ENCODE data around the gene PCNX2.

The PCNX2 gene

DNA sequence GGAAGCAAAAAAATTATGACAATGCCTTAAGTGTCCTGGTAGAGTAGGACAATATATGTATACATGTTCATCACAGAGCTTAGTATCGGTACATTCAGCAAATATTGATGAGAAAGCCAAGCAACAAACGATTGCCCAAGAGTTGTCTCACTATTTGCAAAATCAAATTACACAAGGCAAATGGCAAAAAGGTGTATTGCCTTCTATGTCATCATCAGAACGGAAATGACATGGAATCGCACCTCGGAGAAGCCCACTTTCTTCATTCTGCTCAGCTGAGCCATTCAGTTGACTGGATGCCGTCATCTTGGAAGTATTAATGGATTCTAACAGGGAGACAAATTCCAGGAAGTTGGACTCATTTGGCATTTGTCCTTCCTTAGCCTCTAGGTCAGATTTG, 37.7 kb downstream of the PCNX2 start:
- no peak for DNase-seq (ENCODE audit: low read depth in 2 of 2)

DNA sequence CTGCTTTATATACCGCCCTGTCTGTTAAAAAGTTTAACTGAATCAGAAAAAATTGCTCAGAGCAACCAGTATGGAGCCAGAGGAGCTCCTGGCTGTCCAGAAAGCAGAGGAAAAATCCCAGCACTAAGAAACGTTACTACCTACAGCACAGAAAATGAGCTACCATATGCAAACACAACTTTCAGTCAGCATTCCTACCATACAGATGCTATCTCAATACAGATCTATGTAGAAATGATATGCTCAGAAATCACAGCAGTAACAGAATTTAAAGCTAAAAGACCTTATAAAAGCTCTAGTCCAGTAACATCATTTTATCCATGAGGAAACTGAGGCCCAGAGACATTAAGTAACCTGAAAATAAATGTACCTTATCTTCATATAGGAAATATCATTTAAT, 38.7 kb downstream of the PCNX2 start:
- no peak for DNase-seq (ENCODE audit: low read depth in 2 of 2)

DNA sequence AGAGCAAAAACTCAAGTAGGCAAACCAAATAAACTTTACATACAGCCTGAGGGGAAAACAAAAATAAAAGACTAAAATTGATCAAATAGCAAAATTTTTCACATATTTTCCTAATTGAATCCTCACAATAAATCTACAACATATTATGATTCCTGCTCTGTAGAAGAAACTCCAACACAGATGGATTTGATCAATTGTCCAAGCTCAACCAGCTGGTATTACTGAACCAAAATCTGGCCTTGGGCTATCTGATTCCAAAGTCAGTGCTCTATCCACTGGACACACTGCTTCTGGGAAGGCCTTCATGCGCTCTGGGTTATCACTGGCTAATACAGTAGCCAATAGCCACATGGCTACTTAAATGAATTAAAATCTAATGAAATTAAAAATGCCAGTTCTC, 39.3 kb downstream of the PCNX2 start:
- DNase-seq (ENCODE audit: low read depth in 2 of 2), result no peak

DNA sequence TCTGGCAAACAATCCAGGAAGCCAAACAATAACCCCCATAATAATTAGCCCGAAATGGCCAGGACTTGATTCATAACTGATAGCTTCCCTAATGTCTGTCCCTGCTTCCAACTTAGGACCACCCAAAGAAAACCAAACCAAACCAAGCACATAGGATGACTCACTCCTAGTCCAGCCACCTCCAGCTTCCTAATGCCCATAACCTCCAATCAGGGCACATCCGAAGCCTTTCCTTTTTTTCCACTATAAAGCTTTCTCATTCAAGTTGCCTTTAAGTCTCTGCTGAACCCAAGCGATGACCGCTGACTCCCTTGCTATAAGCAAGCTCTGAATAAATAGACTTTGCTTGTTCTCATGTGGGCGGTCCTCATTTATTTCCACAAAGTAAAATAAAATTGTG, 40.4 kb downstream of the PCNX2 start:
- DNase-seq (ENCODE audit: low read depth in 2 of 2), result no peak

DNA sequence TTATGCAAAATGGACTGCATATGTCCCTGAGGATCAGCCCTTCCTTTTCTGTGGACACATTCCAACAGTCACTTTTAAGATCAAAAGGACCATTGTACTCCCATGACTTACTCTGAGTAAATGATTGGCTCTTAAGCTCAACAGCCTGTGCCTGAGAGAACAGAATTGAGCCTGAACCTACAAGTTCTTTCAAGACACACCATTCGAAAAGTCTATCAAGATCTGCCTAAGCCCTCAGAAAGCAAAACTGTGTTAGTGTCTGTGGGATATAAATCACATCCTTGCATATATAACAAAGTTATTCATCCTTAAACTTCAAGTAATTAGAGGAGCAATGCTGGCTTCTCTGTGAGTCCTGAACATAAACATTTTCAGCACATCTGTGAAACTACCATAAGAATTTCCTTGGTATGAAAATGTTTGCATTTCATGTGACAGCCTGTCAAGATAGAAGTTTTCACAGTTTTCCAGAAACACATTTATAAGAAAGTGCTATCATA, 41.6 kb downstream of the PCNX2 start:
- DNase-seq (ENCODE audit: low read depth in 2 of 2), result no peak

DNA sequence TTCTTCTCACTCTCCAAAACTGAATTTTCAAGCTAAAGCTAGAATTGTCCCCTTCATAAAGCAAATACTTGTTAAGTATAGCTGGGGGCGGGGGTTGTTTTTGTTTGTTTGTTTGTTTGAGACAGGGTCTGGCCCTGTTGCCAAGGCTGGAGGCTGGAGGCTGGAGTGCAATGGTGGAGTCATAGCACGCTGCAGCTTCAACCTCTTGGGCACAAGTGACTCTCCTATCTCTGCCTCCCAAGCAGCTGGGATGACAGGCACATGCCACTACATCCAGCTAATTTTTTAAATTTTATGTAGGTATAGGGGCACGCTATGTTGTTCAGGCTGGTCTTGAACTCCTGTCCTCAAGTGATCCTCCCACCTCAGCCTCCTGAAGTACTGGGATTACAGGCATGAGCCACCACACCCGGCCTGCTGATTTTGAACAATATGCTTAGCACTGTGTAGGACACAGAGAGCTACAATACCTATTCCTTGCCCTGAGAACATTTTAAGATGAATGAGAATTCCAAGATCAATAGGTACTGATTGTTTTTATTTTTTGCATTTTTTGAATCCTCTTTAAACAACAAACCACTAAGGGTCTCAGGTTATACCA, 42.2 kb downstream of the PCNX2 start:
- no peak for DNase-seq (ENCODE audit: low read depth in 2 of 2)

DNA sequence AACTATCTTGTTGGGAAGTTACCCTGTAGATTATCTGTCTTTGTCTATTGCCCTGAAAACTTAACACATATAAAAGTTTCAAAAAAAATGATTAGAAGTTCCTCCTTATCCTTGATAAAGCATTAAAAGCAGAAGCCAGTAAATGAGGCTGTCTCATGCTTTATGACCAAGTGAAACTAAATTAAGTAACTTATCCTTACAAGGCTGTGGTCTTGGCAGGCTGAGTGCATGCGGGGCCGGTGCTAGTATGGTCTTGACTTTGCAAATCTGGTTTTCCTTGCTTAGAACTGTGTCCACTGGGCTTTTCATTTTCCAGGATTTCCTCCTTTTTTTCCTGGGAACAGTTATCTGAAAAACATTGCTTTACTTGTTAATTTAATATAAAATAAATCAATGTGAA, 43.1 kb downstream of the PCNX2 start:
- no peak for DNase-seq (ENCODE audit: low read depth in 2 of 2)

DNA sequence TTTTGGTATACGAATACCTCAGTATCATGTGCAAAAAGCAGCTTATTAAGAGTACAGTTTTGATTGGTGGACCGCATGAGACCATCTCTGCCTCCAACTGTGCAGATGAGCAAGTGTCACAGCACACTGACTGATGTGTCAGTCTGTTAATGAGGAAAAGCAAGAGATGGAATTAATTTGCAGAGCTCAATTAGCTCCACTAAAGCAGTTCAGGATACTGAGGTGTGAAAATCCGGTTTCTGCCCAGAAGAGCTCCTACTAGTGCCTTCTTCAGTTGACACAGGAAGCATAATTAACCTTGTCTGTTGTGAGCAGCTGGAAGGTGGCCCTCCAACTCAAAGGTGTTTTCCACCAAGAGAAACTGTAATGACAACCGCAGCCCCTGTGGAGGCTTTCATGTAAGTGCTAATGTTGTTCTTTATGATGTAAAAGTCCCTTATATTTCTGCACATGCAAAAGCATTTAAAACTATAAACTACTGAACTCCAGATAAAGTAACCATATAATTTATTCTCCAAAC, 44.3 kb downstream of the PCNX2 start:
- DNase-seq (ENCODE audit: low read depth in 2 of 2), result no peak

DNA sequence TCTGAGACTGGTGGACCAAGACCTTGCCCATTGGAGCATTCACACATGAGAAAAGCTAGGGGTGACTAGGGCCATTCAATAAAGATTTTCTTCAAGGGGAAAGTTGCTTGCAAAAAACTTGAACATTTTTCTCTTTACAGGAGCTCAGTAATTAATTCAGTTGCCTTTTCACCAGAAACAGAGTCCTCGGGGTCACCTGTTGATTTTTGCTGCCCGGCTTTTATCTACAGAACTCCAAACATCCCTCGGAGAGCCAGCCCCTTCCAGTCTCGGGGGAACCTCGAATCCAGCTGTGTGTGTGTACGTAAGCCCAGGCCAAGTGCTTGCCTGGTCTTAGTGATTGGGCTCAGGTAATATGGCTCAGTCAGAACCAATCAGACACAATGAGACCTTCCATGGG, 47.5 kb downstream of the PCNX2 start:
- no peak for DNase-seq (ENCODE audit: low read depth in 2 of 2)

DNA sequence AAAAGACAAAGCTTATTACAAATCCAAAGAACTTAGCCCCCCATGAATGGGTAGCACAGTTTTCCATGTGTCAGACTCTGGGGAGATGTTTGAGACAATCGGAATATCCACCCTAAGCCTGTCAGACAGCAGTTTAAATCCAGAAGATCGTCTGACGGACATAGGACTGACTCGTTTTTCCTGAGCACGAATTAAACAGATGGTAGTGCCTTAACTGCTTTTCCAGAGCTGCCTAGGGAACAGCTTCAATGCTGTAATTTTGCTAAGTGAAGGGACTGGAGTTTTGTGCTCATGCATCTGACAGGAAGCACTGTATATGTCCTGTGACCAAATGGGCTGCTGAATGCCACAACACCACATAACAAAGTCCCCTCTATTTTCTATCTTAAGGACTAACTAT, 48.6 kb downstream of the PCNX2 start:
- no peak for DNase-seq (ENCODE audit: low read depth in 2 of 2)

DNA sequence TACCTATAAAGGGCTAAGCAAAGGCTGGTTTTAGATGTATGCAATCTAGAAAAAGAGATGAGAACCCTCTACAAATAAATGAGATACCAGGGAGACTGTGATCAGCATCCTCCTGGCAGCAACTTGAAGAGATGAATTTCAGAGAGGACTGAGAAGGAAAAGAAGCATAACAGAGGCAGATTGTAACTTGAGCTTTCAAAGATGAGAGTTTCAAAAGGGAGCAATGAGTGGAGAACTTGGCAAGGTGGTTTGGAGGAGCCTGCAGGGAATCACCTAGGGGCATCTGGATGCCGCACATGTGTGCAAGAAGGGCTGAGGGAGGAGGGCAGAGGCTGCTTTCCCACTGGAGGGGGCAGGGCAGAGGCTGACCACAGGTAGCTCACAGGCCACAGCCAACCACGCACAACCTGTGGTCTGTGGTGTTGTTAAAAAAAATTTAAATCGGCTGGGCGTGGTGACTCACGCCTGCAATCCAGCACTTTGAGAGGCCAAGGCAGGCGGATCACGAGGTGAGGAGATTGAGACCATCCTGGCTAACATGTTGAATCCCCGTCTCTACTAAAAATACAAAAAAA, 50.2 kb downstream of the PCNX2 start:
- no peak for DNase-seq (ENCODE audit: low read depth in 2 of 2)

DNA sequence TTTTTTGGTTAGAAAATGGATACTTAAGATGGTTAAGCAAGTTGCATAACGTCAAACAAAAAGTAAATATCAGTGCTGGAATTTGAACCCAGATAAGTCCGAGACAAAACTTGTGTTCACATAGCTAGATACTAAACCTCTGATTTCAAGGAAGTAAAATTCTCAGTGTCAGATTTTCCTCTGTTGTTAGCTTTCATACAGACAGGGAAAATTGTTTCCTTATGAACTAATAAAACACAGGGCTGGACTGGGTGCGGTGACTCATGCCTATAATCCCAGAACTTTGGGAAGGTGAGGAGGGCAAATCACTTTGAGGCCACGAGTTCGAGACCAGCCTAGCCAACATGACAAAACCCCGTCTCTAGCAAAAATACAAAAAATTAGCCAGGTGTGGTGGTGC, 51.3 kb downstream of the PCNX2 start:
- DNase-seq (ENCODE audit: low read depth in 2 of 2), result no peak

DNA sequence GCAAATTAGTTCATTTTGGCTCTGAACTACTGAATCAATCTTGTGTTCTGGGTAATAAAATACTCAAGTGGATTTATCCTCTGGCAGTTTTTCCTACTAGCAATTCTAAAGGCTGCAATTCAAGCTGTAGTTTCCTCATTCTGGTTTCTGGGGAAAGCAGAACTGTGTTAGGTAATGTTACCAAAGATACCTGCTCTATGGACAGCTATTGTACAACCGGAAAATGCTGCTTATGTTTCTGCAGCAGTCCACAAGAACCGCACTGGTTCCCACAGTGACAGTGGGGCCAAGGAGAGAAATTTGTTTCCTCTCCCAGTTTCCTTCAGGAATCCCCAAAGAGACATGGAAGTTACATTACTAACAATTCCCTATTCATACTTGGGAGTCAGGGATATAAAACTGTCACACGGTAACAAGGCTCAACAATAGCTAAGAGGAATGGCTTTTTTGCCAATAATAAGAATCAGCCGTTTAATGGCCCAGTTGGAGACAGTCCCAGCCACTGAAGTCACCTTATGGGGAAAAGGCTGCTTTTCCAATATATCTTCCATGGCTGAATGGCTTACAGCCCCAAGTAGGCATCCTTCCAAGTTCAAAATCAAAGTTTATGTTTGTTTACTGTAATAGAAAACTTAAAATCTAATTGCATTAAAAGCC, 52.6 kb downstream of the PCNX2 start:
- no peak for DNase-seq (ENCODE audit: low read depth in 2 of 2)

DNA sequence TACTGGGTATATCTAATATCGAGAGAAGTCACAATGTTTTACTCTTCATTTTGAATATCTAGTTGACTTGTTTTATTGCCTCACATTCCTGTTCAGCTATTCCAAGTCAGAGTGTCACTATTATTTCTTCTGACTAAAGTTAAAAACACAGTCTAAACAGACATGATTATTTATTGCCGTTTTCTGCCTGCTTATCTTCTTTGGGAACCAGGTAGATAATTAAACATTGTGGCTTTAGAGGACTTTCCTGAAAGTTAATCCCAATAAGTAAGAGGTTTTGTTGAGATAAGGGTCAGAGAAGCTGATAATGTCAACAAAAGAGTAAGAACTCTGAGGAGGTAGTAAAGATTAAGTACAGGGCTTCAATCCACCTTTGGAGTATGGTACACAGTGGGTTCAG, 53.8 kb downstream of the PCNX2 start:
- no peak for DNase-seq (ENCODE audit: low read depth in 2 of 2)

DNA sequence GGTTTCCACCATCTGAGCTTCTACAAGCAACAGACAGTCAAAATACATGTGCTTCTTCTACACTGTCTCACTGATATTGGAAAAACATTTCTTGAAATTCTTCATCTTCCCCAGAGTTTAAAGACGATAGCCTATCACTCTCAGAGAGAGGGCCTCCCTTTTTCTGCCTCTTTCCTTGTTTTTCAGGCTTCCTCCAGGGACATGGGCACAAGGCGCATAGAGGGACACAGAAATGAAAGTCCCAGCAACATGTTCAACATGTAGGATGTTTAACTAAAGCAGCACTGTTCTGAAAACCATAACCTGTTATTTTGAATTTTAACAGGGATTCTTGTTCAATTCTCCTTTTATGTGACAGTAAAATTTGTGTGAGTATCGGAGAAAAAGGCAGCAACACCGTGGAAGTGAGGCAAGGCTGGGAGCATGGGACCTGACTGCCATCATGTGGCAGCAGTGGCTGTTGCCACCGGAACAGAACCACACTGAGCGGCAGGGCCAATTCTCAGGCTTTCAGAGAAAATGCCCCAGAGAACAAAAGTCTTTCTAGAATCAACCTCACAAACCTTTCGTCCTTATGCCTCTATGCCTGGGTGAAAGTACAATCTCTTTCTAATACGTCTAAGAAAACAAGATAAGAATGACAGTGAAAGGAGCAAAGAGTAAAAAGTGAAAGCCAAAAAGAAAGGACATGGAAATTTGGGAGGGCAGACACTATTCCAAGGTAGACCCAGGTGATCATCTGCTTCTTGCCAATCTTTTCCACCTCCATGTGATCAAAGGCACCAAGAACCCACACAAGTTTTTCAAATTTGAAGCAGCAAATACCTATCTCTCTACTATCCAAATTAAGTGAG, 54.5 kb downstream of the PCNX2 start:
- no peak for DNase-seq (ENCODE audit: low read depth in 2 of 2)

DNA sequence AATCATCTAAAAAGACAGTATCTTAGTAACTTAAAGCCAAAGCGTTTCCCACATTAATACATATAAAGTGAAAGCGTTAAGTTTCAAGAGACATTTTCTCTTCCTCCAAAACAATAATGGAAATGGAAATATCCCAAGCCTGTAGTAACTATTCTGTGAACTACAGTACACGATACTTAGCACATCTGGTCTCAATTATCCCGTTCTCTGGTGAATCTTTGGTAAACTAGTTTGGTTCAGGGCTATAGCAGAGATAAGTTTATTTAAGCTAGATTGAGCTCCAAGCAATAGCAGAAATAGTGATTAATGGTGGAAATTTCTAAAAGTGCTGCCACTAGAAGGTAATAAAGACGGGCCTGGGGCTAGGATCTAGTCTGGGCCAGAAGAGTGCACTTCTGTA, 55.2 kb downstream of the PCNX2 start:
- DNase-seq (ENCODE audit: low read depth in 2 of 2), result no peak

DNA sequence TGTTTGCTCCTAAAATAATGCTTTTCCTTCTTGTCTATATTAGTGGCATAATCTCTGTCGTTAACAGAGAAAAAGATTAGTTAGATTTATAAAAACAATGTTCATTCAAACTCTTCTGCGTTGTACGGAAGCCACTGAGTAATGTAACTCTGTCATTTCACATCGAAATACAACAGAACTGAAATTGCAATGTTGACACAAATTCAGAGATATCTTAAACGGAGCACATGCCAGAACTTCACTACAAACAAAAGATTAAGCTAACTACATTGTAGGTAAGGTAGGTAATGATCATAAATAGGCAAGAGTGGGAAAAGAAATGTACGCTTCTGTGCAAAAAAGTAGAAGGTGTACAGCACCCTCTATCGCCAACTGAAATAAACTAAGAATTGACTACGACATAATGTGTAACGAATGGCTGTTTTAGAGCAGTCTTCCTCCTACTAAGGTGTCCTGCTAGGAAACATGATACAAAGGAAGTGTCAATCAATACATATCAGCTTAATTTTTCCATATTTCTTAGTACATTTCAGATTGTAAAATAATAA, 56.6 kb downstream of the PCNX2 start:
- no peak for DNase-seq (ENCODE audit: low read depth in 2 of 2)

DNA sequence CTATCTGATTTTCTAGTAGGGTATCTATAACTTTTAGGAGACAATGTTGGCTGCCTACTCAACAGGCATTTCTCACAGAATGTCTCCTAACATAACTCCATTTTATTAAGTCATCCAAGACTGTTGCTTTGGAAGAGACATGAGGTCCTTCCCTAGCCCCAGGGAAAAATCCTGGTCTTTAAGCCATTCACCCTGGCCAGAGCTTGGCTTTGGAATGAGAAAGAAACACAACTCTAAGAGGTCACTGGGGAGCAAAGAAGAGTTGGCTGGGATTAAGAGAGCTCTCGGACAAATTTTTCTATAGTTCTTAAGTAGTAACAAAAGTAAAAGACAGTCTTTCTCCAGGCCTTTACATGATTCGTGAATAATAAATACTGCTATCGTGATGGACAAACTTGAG, 57.9 kb downstream of the PCNX2 start:
- no peak for DNase-seq (ENCODE audit: low read depth in 2 of 2)

DNA sequence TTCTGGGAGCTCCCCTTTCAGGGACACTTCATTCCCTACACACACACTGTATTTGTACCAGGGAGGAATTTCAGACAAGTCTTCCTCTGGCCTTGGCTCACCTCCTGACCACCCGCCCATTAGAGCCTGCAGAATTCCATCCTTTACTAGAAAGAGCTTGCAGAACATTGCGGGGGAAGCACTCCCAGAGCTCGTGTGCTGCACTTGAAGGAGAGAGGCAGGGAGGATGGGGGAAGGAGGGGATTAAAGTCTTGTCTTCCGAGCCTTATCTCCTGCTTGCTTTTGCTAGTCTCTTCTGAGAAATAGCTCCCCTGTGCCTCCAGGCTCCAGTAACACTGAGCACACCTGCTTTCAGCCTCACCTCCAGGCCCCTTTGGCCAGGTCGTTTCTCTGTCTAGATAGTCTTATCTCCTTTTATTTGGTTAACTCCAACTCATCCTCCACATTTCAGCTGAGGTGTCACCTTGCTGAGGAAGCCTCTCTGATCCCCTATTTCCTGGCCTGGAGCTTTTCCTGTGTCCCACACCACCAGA, 62.0 kb downstream of the PCNX2 start:
- DNase-seq (ENCODE audit: low read depth in 2 of 2), result no peak

DNA sequence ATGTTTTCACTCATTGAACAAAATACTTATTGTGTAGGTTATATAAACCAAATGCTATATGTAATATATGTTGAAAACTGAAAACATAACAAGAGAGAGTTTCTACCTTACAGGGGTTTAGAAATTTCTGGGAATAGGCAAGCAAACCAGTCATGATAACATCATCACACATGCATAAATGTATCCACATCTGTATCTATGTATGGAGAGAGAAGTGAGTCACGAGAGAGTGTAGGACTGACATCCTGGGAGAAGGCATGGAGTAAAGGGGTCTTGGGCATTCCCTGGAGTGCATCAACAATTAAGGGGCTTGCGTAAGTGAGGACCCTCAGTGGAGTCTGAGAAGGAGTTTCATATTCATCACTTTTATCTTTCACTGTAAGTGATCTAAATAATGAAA, 65.5 kb downstream of the PCNX2 start:
- DNase-seq (ENCODE audit: low read depth in 2 of 2), result no peak

DNA sequence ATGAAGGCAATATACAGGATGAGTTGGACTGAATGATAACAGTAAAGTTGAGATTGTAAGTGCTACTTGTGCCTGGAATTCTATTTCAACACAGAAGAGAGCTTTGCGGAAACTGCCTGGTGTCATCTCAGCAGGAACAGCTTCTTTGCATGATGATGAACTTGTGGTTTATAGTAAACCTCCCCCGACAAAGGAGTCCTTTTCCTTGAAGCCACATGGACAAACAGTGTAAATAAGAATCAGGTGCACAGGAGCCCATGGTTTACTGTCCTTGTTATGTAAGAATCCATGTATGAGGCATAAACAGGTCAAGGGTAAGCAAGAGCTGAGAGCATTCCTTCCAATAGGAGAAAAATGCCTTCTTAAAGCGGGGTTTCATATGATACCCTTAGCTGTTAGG, 66.2 kb downstream of the PCNX2 start:
- no peak for DNase-seq (ENCODE audit: low read depth in 2 of 2)

DNA sequence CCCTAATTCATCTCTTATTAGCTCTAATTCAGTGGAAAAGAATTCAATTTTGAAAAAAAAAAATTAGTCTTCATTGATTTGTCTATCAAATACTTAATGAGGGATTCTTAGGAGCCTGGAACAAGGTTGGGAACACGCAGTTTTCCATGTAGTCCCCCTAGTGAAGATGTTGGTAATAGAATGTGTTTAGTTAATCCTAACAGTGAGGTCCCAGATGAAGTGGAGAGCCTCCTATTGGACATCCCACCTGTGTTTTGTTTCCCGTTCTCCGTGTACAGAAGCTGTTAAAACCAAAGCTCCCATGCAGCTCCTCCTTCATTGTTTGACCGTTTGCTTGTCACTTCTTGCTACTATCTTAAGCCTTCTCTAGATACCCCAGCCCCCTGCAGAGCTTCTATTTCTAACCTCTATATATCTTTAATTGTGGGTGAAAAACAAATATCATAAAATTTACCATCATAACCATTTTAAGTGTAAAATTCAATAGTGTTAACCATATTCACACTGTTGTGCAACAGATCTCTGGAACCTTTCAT, 67.5 kb downstream of the PCNX2 start:
- no peak for DNase-seq (ENCODE audit: low read depth in 2 of 2)

All from stimulated activated CD8-positive, alpha-beta memory T cell treated with anti-CD3 and anti-CD28 coated beads, Interleukin-15, amount 100 ng/mL, for 4 hours (primary cell).